Activated CD8-positive, alpha-beta memory T cell treated with anti-CD3 and anti-CD28 coated beads, Interleukin-2, amount 50 U/mL, for 1 hour (primary cell): Measurements from ENCODE around the gene DDX5.
"Not testable (repeated sequence)": the region's sequence is repeated elsewhere in the genome, so short reads cannot be mapped to it uniquely, and the experiment has no call there.

ENCODE experiments used
- DNase-seq: peaks from one replicate; pipeline ENCODE4 v3.0.0-alpha.2; 2020; ENCODE audit errors: extremely low read depth

Gene DDX5

DNA sequence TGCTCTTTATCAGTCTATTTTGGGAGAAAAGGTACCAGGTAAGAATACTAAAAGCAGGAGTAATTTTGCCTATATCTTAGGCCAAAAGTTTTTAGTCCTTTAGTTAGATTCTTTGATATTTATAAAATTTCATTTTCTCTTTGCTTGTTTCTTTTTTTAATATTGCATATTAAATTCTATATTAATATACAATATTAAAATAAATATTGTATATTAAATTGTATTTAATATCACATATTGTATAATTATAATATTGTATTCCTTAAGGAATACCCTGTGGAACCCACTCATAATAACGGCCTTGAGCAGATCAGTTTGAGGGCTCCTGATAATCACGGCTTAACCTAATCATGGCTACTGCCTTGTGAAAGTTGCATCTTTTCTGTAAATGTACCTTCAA is 2.6 kb upstream of the DDX5 start:
- no peak for DNase-seq

DNA sequence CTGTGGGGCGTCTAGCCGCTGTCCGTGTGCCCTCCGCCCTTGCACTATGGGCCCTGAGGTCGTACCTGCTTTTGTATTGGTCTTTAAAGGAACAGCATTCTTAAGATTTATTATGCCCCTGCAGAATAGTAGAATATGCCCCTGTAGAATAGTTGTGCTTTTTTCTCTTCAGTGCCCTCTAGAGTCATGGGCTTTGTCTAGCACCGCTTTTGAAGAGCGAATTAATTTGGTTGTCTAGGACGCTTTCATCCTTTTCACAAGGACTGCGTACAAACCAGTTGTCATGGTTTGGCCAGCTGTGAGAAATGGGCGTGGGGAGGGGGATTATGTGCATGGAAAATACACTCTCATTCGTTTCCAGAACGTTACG is 1.3 kb upstream of the DDX5 start:
- DNase-seq, result no peak

DNA sequence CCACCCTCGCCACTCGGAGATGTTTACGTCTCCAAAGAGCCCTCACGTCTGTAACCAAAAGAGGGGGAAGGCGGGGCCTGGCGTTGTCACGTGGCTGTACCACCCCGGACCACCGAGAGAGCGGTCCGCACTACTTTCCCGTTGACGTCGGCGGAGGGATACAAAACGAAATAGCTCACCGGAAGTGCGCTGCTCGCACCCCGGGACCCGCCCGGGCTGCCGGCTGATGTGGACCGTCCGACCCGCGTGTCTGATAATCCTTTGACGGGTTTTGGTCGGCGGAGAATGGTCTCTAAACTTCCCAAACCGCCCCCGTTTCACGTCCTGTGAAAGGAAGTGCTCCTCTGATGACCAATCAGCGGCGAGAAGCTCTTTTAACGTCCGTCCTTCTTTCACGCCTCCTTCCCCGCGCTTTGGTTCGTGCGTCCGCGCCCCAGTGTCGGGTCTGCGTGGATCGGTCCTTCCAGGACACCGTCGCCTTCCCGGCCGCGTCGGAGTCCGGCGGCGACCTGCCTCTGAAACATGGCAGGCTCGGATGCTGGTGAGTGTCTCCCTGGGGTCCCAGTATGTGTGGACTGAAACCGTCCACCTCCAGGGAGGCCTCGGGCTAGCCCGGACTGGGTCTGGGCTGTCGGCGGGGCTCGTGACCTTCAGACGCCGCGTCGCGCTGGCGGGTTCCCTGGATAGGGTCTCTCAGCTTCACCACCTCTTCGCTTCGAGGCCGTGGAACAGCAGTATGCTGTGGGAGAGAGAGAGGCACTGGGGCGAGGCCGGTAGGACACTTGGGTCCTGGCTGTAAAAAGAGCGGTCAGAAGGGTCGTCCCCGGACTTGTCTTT is 705 bp upstream of the DDX5 start, which contains the start of gene CEP95:
TSS of gene CEP95 (plus strand) at position 402 of the 837 bp plus-strand sequence. CDS start at position 523, 121 bp downstream.
- peak; percentile 94 for DNase-seq

DNA sequence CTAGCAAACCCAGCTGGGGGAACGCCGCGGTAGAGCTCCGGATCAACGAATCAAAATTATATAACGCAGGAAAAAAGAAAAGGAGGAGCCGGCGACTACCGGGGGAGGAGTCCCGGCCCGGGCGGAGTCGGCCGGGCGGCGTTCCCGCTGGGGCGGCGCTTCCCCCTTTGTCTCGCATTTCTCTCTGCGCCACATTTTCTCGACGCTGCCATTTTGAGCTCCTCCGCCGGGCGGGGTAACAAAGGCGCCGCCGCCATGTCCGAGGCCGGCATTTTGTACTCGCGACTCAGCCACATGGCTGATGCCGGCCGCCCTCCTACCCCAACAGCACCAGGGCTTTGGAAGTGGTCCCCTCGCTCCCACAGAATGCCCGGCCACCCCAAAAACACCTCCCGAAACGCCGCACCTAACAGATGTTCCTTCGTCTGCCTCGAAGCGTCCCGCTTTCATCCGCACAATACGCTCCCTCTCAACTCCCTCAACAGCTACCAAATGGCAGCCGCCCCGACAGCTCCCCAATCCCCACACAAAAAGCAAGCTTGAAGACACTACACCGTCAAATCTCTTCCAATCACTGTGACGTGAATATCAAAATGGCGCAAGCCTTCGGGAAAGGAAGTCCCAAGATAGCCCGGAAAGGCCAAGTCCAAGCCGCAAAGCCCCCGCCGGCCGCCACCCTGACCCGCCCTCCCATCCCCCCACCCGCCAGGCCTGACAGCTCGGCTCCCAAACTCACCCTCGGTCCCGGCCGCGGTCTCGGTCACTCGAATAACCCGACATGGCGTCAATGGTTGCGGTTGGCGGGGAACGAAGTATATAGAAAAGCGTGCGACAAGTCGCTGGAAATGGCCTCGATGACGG is 519 bp downstream of the DDX5 start:
- peak; percentile 60 for DNase-seq

DNA sequence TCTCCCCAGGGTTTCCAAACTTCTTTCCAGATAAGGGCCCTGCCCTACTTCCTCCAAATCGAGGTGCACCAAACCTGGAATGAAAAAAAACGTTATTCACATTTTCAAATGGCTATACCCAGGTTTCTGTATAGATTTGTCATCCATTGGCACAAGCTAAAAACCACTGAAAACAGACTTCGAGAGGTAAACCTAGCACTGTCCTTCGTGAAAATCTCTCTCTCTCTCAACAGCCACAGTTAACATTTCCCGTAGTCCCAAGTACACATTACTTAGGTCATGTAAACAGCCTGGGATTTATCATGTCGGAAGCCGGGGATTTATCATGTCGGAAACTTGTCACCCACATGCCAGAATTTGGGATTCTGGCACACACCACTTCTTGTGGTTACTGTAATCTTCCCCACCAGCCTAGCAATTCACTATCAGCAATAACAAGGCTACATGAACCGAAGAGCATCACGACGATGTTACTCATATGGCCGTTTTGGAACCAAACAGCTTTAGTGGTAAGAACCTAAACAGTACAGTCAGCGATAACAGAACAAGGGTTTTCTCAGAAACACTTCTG is 1.2 kb downstream of the DDX5 start:
- no peak for DNase-seq

DNA sequence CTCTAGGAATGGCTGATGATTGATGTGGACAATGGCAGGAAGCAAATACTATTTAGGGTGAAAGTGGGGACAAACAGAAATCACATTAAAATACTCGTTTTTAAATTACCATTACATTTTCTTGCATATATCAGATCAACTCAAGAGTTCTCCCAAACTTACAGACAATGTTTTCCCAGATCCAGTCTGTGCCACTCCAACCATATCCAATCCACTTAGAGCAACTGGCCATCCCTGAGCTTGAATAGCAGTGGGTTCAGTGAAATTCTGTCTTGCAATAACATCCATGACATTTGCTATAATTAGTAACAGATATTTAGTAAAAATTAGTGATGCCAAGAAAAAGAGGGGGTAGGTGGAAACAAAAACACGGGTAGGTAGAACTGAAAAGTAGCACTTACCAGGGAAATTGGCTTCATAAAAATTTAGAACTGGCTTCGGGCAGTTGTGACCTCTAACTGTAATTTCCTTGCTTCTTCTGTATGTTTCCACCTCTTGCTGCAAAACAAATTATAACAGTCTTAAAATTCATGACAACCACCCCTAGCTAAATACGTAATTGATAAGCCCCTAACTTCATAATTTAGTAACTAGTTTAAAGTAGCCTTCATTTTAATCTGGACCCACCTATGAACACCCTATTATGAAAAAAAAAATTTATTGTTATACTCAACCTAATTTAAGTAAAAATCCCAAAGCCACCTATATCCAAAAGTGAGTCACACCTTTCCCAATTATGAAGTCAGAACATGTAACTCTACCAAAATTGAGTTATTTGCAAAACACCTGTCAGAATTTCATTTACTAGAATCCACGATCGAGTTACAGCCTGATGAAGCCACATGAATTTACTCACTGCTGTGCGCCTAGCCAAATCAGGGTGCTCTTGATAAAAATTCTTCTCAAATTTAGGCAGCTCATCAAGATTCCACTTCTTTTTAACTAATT is 2.0 kb downstream of the DDX5 start:
- DNase-seq, result no peak

DNA sequence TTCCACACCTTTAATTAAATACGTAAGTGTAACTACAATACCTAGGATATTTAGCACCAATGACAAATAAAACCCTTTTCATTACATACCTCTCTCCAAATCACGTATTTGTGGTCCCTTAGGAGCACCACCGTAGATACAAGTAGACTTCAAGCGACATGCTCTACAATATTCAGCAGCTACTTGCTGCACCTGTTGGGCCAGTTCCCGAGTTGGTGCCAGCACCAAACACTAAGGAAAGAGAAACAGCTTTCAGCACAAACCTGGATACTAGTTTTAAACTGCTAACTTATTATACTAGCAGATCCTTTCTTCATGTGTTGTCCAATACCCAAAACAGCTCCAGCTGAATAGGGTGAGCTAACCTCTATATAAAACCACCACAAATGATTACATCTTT is 2.7 kb downstream of the DDX5 start:
- no peak for DNase-seq

DNA sequence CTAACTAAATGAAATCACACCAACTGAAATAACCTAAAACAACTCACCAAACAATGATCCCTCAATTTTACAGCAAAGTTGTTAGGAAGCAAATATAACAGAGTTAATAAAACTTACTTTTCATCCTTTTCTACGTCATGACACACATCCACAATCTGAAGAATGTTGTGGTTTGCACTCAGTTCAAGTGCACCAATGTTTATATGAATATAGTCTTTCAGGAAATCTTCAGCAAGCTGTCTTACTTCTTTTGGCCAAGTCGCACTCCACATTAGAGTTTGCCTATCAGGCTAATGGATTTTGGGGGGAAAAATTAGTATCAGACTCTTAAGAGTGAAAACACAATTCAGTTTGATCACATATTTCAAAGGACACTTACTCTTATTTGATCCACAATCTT is 3.3 kb downstream of the DDX5 start:
- DNase-seq, result no peak

DNA sequence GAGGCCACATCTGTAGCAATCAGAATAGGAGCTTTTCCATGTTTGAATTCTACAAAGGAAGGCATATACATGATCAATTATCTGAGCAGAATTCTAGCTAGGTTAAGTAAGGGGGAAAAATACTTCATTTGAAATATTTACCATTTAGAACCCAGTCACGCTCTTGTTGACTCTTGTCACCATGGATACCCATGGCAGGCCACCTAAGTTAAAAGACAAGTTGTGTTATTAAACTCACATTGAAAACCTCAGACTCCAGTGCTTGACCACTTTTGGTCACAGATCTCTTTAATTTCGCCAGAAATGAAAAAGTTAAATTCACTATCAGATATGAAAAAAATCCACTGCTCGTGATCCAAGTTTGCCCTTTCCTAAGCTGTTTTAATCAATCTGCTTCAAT is 4.1 kb downstream of the DDX5 start:
- DNase-seq, result no peak

DNA sequence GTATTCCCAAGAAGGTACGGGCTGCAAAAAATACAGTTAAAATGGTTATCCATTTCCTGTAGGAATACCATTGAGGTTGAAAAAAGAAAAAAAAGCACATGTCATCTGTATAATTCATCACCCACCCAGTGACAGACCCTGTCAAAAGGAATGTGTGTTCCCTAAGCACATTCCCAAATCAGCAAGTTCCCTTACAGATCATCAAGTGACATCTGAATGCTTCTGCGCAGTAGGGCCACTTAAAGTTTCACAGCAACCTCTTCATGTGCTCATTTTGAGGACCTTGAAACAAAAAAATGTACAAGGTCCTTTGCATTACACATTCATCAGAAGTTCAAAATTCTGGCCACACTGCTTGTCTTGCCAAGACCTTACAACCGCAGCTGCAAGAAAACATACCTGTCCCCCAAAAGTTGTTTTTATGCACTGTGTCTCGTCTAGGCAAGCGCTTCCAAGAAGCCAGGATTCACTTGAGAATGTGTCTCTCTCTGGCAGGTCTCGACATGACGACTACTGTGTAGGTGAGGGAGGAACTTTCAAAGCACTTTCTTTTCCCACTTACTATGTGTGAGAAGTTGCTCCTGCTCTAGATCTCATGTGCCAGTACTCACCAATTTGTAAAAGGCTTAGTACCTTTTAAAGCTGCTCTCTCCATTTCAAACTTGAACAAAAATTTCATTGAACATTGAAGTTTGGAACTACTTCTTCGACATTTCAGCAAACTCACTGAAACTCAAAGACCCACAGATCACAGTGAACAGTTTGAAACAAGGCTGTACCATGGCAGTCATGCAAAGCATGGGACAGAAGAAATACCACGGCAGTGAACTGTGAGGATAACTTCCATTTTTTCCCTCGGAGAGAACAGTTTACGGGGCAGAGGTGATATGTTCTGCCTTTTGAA is 5.0 kb downstream of the DDX5 start:
- DNase-seq, result no peak

DNA sequence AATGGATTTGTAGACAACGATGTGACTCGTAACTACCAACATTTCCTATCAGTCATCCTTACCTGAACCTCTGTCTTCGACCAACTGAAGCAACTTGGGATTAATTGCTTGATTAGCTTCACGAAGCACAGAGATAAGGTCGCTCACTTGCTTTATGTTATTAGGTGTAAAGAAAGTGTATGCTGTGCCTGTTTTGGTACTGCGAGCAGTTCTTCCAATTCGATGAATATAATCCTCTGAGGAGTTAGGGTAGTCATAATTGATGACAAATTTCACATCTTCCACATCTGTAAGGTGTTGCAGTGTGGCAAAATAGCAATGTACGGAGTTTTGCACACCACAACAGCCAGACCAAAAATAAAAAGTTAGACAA is 5.6 kb downstream of the DDX5 start:
- DNase-seq, result no peak

DNA sequence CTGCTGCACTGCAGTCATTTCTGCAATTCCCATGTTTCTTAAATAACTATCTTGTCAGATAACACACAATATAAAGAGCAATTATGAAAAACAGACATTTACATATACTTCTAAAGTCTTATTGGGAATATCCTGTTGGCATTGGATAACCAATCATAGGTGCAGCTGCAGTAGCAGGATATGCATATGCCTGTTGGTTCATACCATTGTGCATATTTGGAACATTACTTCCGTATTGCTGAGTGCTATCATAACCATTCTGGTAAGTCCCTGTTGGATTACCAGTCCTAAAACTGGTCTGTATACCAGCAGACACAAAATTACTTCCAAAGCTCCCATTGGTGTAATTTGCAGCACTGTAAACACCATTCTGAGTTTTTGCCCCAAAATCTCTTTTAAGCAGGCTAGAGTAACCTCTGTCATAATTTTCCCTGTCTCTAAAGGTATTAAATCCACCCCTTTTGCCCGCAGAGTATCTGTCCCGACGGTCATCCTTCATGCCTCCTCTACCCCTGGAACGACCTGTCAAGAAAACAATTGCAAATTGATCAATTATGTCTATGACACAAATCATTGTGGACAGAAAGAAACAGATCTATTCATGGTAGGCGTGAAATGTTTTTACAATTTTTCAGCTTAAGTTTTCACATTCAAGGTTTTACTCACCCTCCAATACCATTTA is 6.1 kb downstream of the DDX5 start:
- no peak for DNase-seq

DNA sequence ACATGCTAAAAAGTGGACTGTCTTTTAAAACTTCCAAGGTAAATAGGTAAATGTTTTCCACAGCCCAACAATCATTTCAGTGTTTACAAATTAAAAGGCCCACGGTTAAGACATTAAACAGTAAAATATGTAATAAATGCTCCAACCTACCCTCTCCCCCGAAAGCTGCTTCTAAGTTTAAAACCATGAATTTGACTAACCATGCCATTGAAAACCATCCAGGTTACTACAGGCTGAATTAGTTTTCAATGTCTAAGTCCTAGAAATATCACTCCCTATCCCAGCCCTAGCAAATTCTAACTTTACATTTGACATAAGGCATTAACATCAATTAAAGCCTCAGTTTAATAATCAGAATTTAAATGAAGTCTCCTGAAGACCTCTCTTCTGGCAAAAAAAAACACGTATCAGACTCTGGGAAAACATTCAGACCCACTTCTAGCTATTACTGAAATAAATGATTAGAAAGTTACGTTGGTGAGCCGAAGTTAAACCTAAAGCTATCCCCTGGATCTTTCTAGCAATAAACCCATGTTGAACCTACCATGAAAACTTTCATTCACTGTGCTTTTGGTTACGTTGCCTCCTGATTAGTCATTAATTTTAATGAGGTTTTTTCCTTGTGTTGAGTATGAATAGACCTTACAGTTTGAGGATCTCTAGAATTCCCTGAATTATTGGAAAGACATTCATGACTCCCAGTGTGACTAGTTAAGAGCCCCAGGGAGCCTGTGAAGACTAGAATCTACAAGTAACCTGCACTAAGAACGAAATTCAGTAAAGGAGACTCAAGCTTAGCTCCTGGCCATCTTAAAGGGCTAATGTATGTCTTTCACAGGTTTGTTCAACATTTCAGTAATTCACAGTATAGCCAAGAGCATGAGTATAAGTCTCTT is 7.5 kb downstream of the DDX5 start:
- no peak for DNase-seq

DNA sequence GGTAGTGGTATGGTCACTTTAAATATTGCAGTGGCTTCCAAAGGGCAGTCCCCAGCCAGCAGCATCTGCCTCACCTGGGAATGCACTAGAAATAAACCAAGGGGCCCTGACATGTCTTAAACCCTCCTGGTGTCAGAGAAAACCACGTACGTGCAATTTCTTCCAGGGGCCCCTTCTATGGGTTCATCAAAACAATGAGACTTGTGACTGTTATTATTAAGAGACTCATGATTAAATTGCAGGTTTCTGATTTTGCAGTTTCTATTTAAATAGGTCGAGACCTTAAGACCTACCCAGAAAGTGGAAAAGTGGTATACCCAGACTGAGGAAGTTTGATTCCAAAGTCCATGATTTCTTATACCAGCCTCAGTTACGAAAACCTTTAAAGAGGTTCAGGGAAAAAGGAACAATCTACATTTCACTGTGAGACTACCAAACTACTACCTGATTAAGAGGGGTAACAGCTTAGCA is 8.5 kb downstream of the DDX5 start:
- no peak for DNase-seq

DNA sequence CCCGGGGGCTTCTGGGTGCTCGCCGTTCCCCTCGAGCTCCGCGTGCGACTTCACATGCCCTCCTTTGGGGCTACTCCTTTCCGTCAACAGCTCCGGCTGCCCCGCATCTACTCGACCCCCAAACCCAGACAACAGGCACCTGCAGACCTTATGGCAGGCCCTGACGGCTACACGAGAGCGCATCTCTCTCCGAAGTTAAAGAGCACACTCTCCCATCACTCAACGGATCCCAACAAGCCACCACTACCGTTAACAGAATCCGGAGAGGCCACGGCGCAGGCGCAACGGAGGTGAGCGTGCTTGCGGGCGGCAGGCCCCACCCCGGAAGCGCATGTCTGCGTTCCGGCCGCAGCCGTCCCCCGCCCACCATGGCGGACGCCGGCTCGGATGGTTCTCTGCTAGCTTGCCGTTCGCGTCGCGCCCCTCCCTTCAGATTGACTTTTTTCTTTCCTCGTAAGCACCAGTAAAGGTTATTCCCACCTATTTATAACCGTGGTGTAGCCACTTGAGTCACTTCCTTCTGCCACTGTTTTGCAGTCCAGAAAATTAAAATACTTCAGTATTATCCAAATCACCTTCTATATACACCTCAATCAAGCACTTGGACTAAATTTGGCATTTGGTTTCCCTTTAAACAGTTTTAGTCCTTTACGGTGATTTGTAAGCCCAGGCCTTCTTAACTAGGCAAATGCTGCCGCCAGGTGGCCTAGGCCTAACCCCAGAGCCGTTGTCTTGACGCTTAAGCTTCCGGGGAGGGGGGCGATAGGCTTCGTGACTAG is 9.1 kb downstream of the DDX5 start, which contains the start of gene POLG2:
TSS of gene POLG2 (minus strand) at position 269 of the 779 bp plus-strand sequence. CDS start at position 183, 86 bp downstream.
- DNase-seq, result peak; percentile 89

DNA sequence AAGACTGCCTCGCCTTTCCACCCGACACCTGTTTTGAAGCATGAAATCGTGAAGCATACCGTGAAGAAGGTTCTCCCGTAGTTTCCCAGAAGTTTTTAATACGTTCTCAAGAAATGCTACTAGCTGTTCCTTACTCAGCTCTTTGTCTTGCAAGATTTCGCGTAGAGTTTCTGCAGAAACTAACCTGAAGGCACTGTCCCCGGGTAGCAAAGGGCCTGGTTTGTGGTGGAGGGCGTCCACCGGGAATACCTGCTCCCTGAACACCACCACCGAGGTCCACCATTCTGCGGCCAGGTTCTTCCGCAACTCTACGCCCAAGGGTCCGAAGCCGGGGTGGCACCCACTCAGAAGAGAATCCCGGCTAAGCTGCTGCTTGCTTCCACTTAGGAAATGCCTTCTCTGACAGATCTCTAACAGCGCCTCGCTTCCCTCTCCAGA is 9.7 kb downstream of the DDX5 start:
- no peak for DNase-seq

DNA sequence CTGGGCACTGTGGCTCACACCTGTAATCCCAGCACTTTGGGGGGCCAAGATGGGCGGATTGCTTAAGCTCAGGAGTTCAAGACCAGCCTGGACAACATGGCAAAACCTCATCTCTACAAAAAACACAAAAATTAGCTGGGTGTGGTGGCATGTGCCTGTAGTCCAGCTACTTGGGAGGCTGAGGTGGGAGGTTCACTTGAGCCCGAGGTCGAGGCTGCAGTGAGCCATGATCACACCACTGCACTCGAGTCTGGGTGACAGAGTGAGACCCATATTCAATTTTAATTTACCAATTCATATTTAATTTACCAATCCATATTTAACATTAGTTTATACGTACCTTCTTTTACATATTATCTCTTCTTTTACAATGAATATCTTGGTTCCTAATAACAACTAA is 10.8 kb downstream of the DDX5 start:
- DNase-seq, result not testable (repeated sequence)

DNA sequence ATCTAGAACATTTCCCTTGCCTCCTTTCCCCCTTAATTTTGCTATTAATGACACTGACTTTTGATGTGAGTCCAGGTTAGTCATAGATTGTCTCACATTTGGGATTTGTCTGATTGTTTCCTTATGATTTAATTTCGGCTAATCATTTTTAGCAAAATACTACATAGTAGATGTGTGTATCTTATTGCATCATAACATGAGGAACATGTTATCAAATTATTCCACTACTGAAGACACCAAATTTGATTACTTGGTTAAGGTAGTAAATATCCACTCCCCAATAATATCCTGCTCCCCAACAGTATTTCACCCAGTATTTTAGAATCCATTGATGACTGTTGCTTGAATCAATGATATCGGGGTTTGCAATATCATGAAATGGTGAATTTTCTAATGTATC is 12.0 kb downstream of the DDX5 start:
- no peak for DNase-seq
